H9 (cell line): ENCODE results near the gene OR4E1. TPM values are rescaled to one million over a fixed set of nuclear protein-coding genes. Genes with fewer than 3 reads are reported as not detected.

Experiments
- DNase-seq: peaks from one replicate; pipeline ENCODE4 v3.0.0-alpha.2; 2017
- H2AFZ ChIP-seq: one replicate; pipeline ENCODE4 v1.6.1; 2013; ENCODE audit warnings: mild to moderate bottlenecking, low read length, control low read depth, moderate library complexity
- H2AK5ac ChIP-seq: 2 replicates; pipeline ENCODE4 v1.6.1; 2013; ENCODE audit warnings: low read length, control low read depth, mixed read lengths; ENCODE audit not compliant: insufficient read length
- H2BK120ac ChIP-seq: one replicate; pipeline ENCODE4 v1.6.1; 2013; ENCODE audit warnings: low read depth, mild to moderate bottlenecking, low read length, control low read depth, inconsistent platforms; ENCODE audit not compliant: poor library complexity, severe bottlenecking
- H2BK12ac ChIP-seq: 2 replicates; pipeline ENCODE4 v1.6.1; 2013; ENCODE audit warnings: low read length, control low read depth, mixed read lengths, low read depth; ENCODE audit not compliant: insufficient read length
- H2BK15ac ChIP-seq: 2 replicates; pipeline ENCODE4 v1.6.1; 2013; ENCODE audit warnings: low read depth, low read length, control low read depth
- H2BK20ac ChIP-seq: one replicate; pipeline ENCODE4 v1.6.1; 2013; ENCODE audit warnings: low read depth, mild to moderate bottlenecking, low read length, control low read depth, inconsistent platforms; ENCODE audit not compliant: poor library complexity, severe bottlenecking
- H2BK5ac ChIP-seq: 2 replicates; pipeline ENCODE4 v1.6.1; 2013; ENCODE audit warnings: low read length, control low read depth, mixed read lengths; ENCODE audit not compliant: insufficient read length
- H3K14ac ChIP-seq: 2 replicates; pipeline ENCODE4 v1.6.1; 2013; ENCODE audit warnings: low read length, control low read depth; ENCODE audit not compliant: insufficient read depth
- H3K18ac ChIP-seq: 2 replicates; pipeline ENCODE4 v1.6.1; 2013; ENCODE audit warnings: low read depth, mild to moderate bottlenecking, mixed read lengths, low read length, control low read depth; ENCODE audit not compliant: insufficient read length
- H3K23ac ChIP-seq: 2 replicates; pipeline ENCODE4 v1.6.1; 2013; ENCODE audit warnings: low read length, control low read depth, mixed read lengths, low read depth; ENCODE audit not compliant: insufficient read length
- H3K23me2 ChIP-seq: 2 replicates; pipeline ENCODE4 v1.6.1; 2013; ENCODE audit warnings: low read depth, mild to moderate bottlenecking, mixed read lengths, low read length, control low read depth; ENCODE audit not compliant: insufficient read length, poor library complexity, severe bottlenecking
- H3K27ac ChIP-seq: 2 replicates; pipeline ENCODE4 v1.5.1; 2013; ENCODE audit warnings: low read length, control low read depth, mixed read lengths, low read depth; ENCODE audit not compliant: insufficient read length
- H3K27me3 ChIP-seq: 2 replicates; pipeline ENCODE4 v1.6.1; 2013; ENCODE audit warnings: low read length, control low read depth, inconsistent platforms; ENCODE audit not compliant: insufficient read depth
- H3K4ac ChIP-seq: 2 replicates; pipeline ENCODE4 v1.6.1; 2013; ENCODE audit warnings: low read depth, mild to moderate bottlenecking, control low read depth, inconsistent platforms, low read length, moderate library complexity
- H3K4me1 ChIP-seq: 2 replicates; pipeline ENCODE4 v1.6.1; 2013; ENCODE audit warnings: low read length, control low read depth, inconsistent platforms; ENCODE audit not compliant: insufficient read depth
- H3K4me2 ChIP-seq: 2 replicates; pipeline ENCODE4 v1.6.1; 2013; ENCODE audit warnings: low read length, control low read depth, mixed read lengths; ENCODE audit not compliant: insufficient read length, insufficient read depth
- H3K56ac ChIP-seq: 2 replicates; pipeline ENCODE4 v1.6.1; 2013; ENCODE audit warnings: low read depth, mild to moderate bottlenecking, mixed read lengths, low read length, control low read depth; ENCODE audit not compliant: insufficient read length
- H3K79me1 ChIP-seq: 2 replicates; pipeline ENCODE4 v1.6.1; 2013; ENCODE audit warnings: low read depth, mild to moderate bottlenecking, moderate library complexity, low read length, control low read depth, inconsistent platforms; ENCODE audit not compliant: insufficient read depth, poor library complexity, severe bottlenecking
- H3K79me2 ChIP-seq: 2 replicates; pipeline ENCODE4 v1.6.1; 2013; ENCODE audit warnings: low read length, control low read depth, inconsistent platforms; ENCODE audit not compliant: insufficient read depth
- H3K9ac ChIP-seq: 2 replicates; pipeline ENCODE4 v1.6.1; 2013; ENCODE audit warnings: low read length, control low read depth, mixed read lengths; ENCODE audit not compliant: insufficient read length; ENCODE audit errors: extremely low read depth
- H3K9me3 ChIP-seq: one replicate; pipeline ENCODE4 v1.6.1; 2013; ENCODE audit warnings: low read depth, low read length, inconsistent platforms; ENCODE audit not compliant: control insufficient read depth
- H3T11ph ChIP-seq: one replicate; pipeline ENCODE4 v1.6.1; 2013; ENCODE audit warnings: mild to moderate bottlenecking, low read length, control low read depth, inconsistent platforms
- H4K20me1 ChIP-seq: one replicate; pipeline ENCODE4 v1.6.1; 2013; ENCODE audit not compliant: control insufficient read depth, insufficient read length, insufficient read depth
- H4K5ac ChIP-seq: 2 replicates; pipeline ENCODE4 v1.6.1; 2013; ENCODE audit warnings: low read depth, mild to moderate bottlenecking, mixed read lengths, low read length, control low read depth; ENCODE audit not compliant: insufficient read length
- H4K8ac ChIP-seq: replicated peaks from 2 replicates; pipeline ENCODE4 v1.6.1; 2013; ENCODE audit warnings: low read length, control low read depth, mixed read lengths, low read depth; ENCODE audit not compliant: insufficient read length
- H4K91ac ChIP-seq: 2 replicates; pipeline ENCODE4 v1.6.1; 2013; ENCODE audit warnings: low read depth, mild to moderate bottlenecking, moderate library complexity, mixed read lengths, low read length, control low read depth; ENCODE audit not compliant: insufficient read length
- H3K27ac Mint-ChIP-seq, 3 experiments: 2 replicates in 2 of 3; 3 replicates in 1 of 3; pipeline ENCODE4 v1.8.0; 2020 to 2021; ENCODE audit warnings: mixed read lengths in 3 of 3, mild to moderate bottlenecking in 1 of 3, moderate library complexity in 1 of 3
- H3K27me3 Mint-ChIP-seq: 2 replicates; pipeline ENCODE4 v1.8.0; 2021; ENCODE audit warnings: low read depth, mild to moderate bottlenecking, moderate library complexity, mixed read lengths
- H3K36me3 Mint-ChIP-seq, 3 experiments: 2 replicates in 2 of 3; 3 replicates in 1 of 3; pipeline ENCODE4 v1.8.0; 2020 to 2021; ENCODE audit warnings: low read depth in 3 of 3, mixed read lengths in 3 of 3; ENCODE audit not compliant: insufficient read depth in 1 of 3
- H3K4me1 Mint-ChIP-seq, 2 experiments: 2 replicates each; pipeline ENCODE4 v1.8.0; 2020; ENCODE audit warnings: mixed read lengths in 2 of 2
- H3K4me3 Mint-ChIP-seq, 2 experiments: 2 replicates in 1 of 2; 3 replicates in 1 of 2; pipeline ENCODE4 v1.8.0; 2020 to 2021; ENCODE audit warnings: mild to moderate bottlenecking in 2 of 2, mixed read lengths in 2 of 2, moderate library complexity in 1 of 2
- H3K9me3 Mint-ChIP-seq, 2 experiments: 2 replicates in 1 of 2; 3 replicates in 1 of 2; pipeline ENCODE4 v1.8.0; 2020; ENCODE audit warnings: mild to moderate bottlenecking in 2 of 2, mixed read lengths in 2 of 2, moderate library complexity in 1 of 2
- WGBS: extraction: QIAGEN DNeasy Blood & Tissue Kit; methylation state at CpG from one replicate; pipeline ENCODE4 v1.1.7; 2013; ENCODE audit warnings: missing lambda C conversion rate, low lambda C conversion rate, mixed read lengths; ENCODE audit not compliant: insufficient read length; ENCODE audit errors: extremely low coverage; 5-methylcytosine and 5-hydroxymethylcytosine counted together
- total RNA-seq: library from RNA; stranded (reverse); gene quantifications from 2 replicates; pipeline ENCODE4 v1.2.1, GENCODE V29; 2021
- TF ChIP-seq, protein P1 (sequence below): fragments of 200-600 bp; sonication (generic); conservative IDR thresholded peaks from 3 replicates; pipeline ENCODE4 v1.8.0; 2021; ENCODE audit warnings: antibody characterized with exemption, mild to moderate bottlenecking

OR4E1 gene
- total RNA-seq, 1 experiment from 2014 or later, result not detected

- no peak overlapping the region for H3K27ac ChIP-seq
- no peaks in the 10 kb centered on the region for H3K79me1 ChIP-seq
- H2BK120ac ChIP-seq, result no peak overlapping the region
- H4K91ac ChIP-seq, result no peak overlapping the region
- H2AK5ac ChIP-seq, result no peak overlapping the region
- peaks cover 3 to 7% of the 10 kb centered on the region in 2 experiments; a peak in 4 of 5 replicates for H3K9me3 Mint-ChIP-seq
- no peak overlapping the region for H3K4me3 Mint-ChIP-seq
- H2AFZ ChIP-seq, result no peak overlapping the region
- no peak overlapping the region for H3K18ac ChIP-seq
- H3K4me1 Mint-ChIP-seq, result peaks cover 7 to 10% of the 10 kb centered on the region in 2 experiments; a peak in 1 of 4 replicates
- H2BK15ac ChIP-seq, result no peak overlapping the region
- no peak overlapping the region for H3T11ph ChIP-seq
- H3K27me3 Mint-ChIP-seq, result peaks cover 3% of the 10 kb centered on the region; the same call in 1 of the 2 replicates
- no peak overlapping the region for H3K27ac Mint-ChIP-seq
- no peaks in the 10 kb centered on the region for H3K27me3 ChIP-seq
- no peak overlapping the region for H3K4me2 ChIP-seq
- no peak overlapping the region for H3K56ac ChIP-seq
- H3K14ac ChIP-seq, result no peak overlapping the region
- H3K23me2 ChIP-seq, result no peaks in the 10 kb centered on the region
- H2BK20ac ChIP-seq, result no peak overlapping the region
- H4K5ac ChIP-seq, result no peak overlapping the region
- no peak for DNase-seq
- H3K4ac ChIP-seq, result no peak overlapping the region
- no peak overlapping the region for H2BK5ac ChIP-seq
- WGBS, result no CpG with 5 or more reads among the region's 2 CpGs
- H3K23ac ChIP-seq, result no peak overlapping the region
- no peak overlapping the region for H3K9ac ChIP-seq
- TF ChIP-seq, protein P1, sequence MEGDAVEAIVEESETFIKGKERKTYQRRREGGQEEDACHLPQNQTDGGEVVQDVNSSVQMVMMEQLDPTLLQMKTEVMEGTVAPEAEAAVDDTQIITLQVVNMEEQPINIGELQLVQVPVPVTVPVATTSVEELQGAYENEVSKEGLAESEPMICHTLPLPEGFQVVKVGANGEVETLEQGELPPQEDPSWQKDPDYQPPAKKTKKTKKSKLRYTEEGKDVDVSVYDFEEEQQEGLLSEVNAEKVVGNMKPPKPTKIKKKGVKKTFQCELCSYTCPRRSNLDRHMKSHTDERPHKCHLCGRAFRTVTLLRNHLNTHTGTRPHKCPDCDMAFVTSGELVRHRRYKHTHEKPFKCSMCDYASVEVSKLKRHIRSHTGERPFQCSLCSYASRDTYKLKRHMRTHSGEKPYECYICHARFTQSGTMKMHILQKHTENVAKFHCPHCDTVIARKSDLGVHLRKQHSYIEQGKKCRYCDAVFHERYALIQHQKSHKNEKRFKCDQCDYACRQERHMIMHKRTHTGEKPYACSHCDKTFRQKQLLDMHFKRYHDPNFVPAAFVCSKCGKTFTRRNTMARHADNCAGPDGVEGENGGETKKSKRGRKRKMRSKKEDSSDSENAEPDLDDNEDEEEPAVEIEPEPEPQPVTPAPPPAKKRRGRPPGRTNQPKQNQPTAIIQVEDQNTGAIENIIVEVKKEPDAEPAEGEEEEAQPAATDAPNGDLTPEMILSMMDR, result no peak
- H4K20me1 ChIP-seq, result no peaks in the 10 kb centered on the region
- no peaks in the 10 kb centered on the region for H3K4me1 ChIP-seq
- H3K79me2 ChIP-seq, result no peaks in the 10 kb centered on the region
- H4K8ac ChIP-seq, result no peak overlapping the region
- no peaks in the 10 kb centered on the region for H3K9me3 ChIP-seq
- peaks cover 0 to 8% (median 0%) of the 10 kb centered on the region in 3 experiments; a peak in 1 of 7 replicates for H3K36me3 Mint-ChIP-seq
- H2BK12ac ChIP-seq, result no peak overlapping the region
These were observed 28.7 kb upstream of the OR4E1 start for GRCh38 chr14:21702316-21702715.
